Putamen (tissue), 1 donor: ENCODE measurements around the gene FGFR4.
A peak's percentile ranks its signal among the peaks of the same experiment; 100 is the strongest.

Experiments
- DNase-seq: peaks from one replicate; pipeline ENCODE4 v3.0.0-alpha.2; 2016; ENCODE audit warnings: low spot score

The FGFR4 gene

GRCh38 chr5:177132136-177133095 is 45.7 kb downstream of the FGFR4 start:
- DNase-seq = peak; percentile 59

- DNase-seq = peak; percentile 94
These were observed 46.6 kb downstream of the FGFR4 start, which contains the start of gene NSD1 for GRCh38 chr5:177133096-177133852. Gene NSD1, plus strand, starts transcription at chr5:177133773. Its CDS starts 1,331 bp downstream, at chr5:177135104.

- DNase-seq = peak; percentile 49
These were observed 47.4 kb downstream of the FGFR4 start for GRCh38 chr5:177133853-177134696.

- no peak for DNase-seq
These were observed 48.0 kb downstream of the FGFR4 start for GRCh38 chr5:177134697-177135225.

GRCh38 chr5:177140312-177140711 is 53.6 kb downstream of the FGFR4 start:
- no peak for DNase-seq

GRCh38 chr5:177141496-177141895 is 54.8 kb downstream of the FGFR4 start:
- no peak for DNase-seq

- no peak for DNase-seq
These were observed 55.4 kb downstream of the FGFR4 start for GRCh38 chr5:177142098-177142611.

- no peak for DNase-seq
These were observed 56.1 kb downstream of the FGFR4 start for GRCh38 chr5:177142778-177143177.

- peak; percentile 6 for DNase-seq
These were observed 60.4 kb downstream of the FGFR4 start for GRCh38 chr5:177146891-177147638.
